IMR-90 (cell line): ENCODE results near the gene ARHGEF4. TPM values are rescaled to one million over a fixed set of nuclear protein-coding genes. Genes with fewer than 3 reads are reported as not detected.

ENCODE experiments used
- ATAC-seq: fragments of 200-7000 bp; cut with Tn5 transposase; 2 replicates; pipeline ENCODE4 v1.9.1; 2020; ENCODE audit warnings: low read depth, mild to moderate bottlenecking, moderate library complexity
- BruUV-seq: library from RNA; stranded (reverse); fragments of 400-500 nt; replicated peaks from 2 replicates; lab custom pipeline; 2021; lab: Mats Ljungman, UMichigan
- CTCF ChIA-PET: fragments of 300-600 bp; formaldehyde crosslinking; extraction: SDS; loops from one replicate; lab custom pipeline; 2021; ENCODE audit warnings: antibody characterized with exemption; lab: Yijun Ruan, JAX
- POLR2A ChIA-PET: fragments of 300-600 bp; sonication (Branson Sonifier 250); formaldehyde crosslinking; loops from one replicate; lab custom pipeline; 2022; ENCODE audit warnings: antibody characterized with exemption; ENCODE audit not compliant: unreplicated experiment; lab: Charles Lee
- DNase-seq: peaks from one replicate; pipeline ENCODE4 v3.0.0; 2013
- H2AFZ ChIP-seq: replicated peaks from 2 replicates; pipeline ENCODE3; 2013; ENCODE audit warnings: low read length, mild to moderate bottlenecking; ENCODE audit not compliant: poor library complexity
- H2AK5ac ChIP-seq: 2 replicates; pipeline ENCODE4 v1.6.1; 2013; ENCODE audit warnings: low read depth, low read length, inconsistent platforms
- H2AK9ac ChIP-seq: replicated peaks from 2 replicates; pipeline ENCODE3; 2013; ENCODE audit warnings: mild to moderate bottlenecking, low read depth, low read length, moderate library complexity; ENCODE audit not compliant: poor library complexity
- H2BK120ac ChIP-seq: 2 replicates; pipeline ENCODE4 v1.6.1; 2013; ENCODE audit warnings: low read depth, low read length, inconsistent platforms
- H2BK15ac ChIP-seq: 3 replicates; pipeline ENCODE4 v1.6.1; 2013; ENCODE audit warnings: low read depth, low read length, inconsistent platforms
- H2BK20ac ChIP-seq: 2 replicates; pipeline ENCODE4 v1.6.1; 2013; ENCODE audit warnings: low read depth, mild to moderate bottlenecking, inconsistent platforms, low read length, moderate library complexity
- H2BK5ac ChIP-seq: 2 replicates; pipeline ENCODE4 v1.6.1; 2013; ENCODE audit warnings: mild to moderate bottlenecking, low read depth, low read length, inconsistent platforms; ENCODE audit not compliant: poor library complexity, severe bottlenecking
- H3K14ac ChIP-seq: replicated peaks from 2 replicates; pipeline ENCODE4 v1.6.1; 2013; ENCODE audit warnings: low read depth, low read length, inconsistent platforms
- H3K18ac ChIP-seq: 2 replicates; pipeline ENCODE4 v1.6.1; 2013; ENCODE audit warnings: low read depth, low read length, control low read depth
- H3K23ac ChIP-seq: 2 replicates; pipeline ENCODE4 v1.6.1; 2013; ENCODE audit warnings: low read depth, low read length, inconsistent platforms
- H3K27ac ChIP-seq: 2 replicates; pipeline ENCODE4 v1.5.1; 2013; ENCODE audit warnings: mild to moderate bottlenecking, control low read depth, low read length; ENCODE audit not compliant: insufficient read depth
- H3K27me3 ChIP-seq: 2 replicates; pipeline ENCODE4 v1.6.1; 2013; ENCODE audit warnings: low read length; ENCODE audit not compliant: control insufficient read depth, insufficient read depth
- H3K36me3 ChIP-seq: 2 replicates; pipeline ENCODE4 v1.6.1; 2013; ENCODE audit warnings: low read length, mixed read lengths; ENCODE audit not compliant: control insufficient read depth, insufficient read depth
- H3K4ac ChIP-seq: 2 replicates; pipeline ENCODE4 v1.6.1; 2013; ENCODE audit warnings: low read depth, low read length, inconsistent platforms
- H3K4me1 ChIP-seq: 2 replicates; pipeline ENCODE4 v1.6.1; 2013; ENCODE audit warnings: low read length, mixed read lengths; ENCODE audit not compliant: control insufficient read depth, insufficient read depth
- H3K4me2 ChIP-seq: 2 replicates; pipeline ENCODE4 v1.6.1; 2013; ENCODE audit warnings: low read depth, mild to moderate bottlenecking, control low read depth, low read length, moderate library complexity
- H3K4me3 ChIP-seq: 2 replicates; pipeline ENCODE4 v1.5.1; 2013; ENCODE audit warnings: low read depth, mild to moderate bottlenecking, control low read depth, low read length, moderate library complexity; ENCODE audit not compliant: insufficient read depth
- H3K56ac ChIP-seq: 2 replicates; pipeline ENCODE4 v1.6.1; 2013; ENCODE audit warnings: low read length, inconsistent platforms; ENCODE audit not compliant: insufficient read depth; ENCODE audit errors: extremely low read depth
- H3K79me1 ChIP-seq, 2 experiments: 2 replicates each; pipeline ENCODE4 v1.6.1; 2013; ENCODE audit warnings: low read length in 2 of 2, inconsistent platforms in 1 of 2, low read depth in 1 of 2
- H3K9ac ChIP-seq: 2 replicates; pipeline ENCODE4 v1.6.1; 2013; ENCODE audit warnings: low read depth, low read length, control low read depth
- H3K9me1 ChIP-seq: 2 replicates; pipeline ENCODE4 v1.6.1; 2013; ENCODE audit warnings: low read length, inconsistent platforms; ENCODE audit not compliant: insufficient read depth
- H3K9me3 ChIP-seq: 2 replicates; pipeline ENCODE4 v1.6.1; 2013; ENCODE audit warnings: low read length; ENCODE audit not compliant: control insufficient read depth, insufficient read depth
- H4K20me1 ChIP-seq: 2 replicates; pipeline ENCODE4 v1.6.1; 2013; ENCODE audit warnings: low read length, inconsistent platforms; ENCODE audit not compliant: insufficient read depth
- H4K5ac ChIP-seq: 2 replicates; pipeline ENCODE4 v1.6.1; 2013; ENCODE audit warnings: mild to moderate bottlenecking, low read depth, low read length, control low read depth
- H4K8ac ChIP-seq, 2 experiments: 2 replicates each; pipeline ENCODE4 v1.6.1; 2013; ENCODE audit warnings: low read depth in 2 of 2, low read length in 2 of 2, control low read depth in 1 of 2, inconsistent platforms in 1 of 2
- H4K91ac ChIP-seq: 2 replicates; pipeline ENCODE4 v1.6.1; 2013; ENCODE audit warnings: low read depth, low read length, inconsistent platforms; ENCODE audit not compliant: insufficient read depth
- CTCF ChIP-seq: conservative IDR thresholded peaks from 2 replicates; pipeline ENCODE4 v1.5.1; 2012; ENCODE audit warnings: mild to moderate bottlenecking, low read depth, low read length, improper control_type of control experiment
- FOS ChIP-seq: fragments of 150-350 bp; IDR thresholded peaks from 2 replicates; pipeline ENCODE4 v1.6.1; 2016; ENCODE audit warnings: low read depth, low read length
- RAD21 ChIP-seq: IDR thresholded peaks from 2 replicates; pipeline ENCODE4 v1.6.1; 2012; ENCODE audit warnings: low read length, improper control_type of control experiment
- WGBS, 2 experiments: methylation state at CpG; one replicate each; pipeline versions ENCODE4 v1.1.5 to v1.1.7; 2013; ENCODE audit warnings: missing lambda C conversion rate in 2 of 2; ENCODE audit not compliant: insufficient read length in 1 of 2; ENCODE audit errors: extremely low coverage in 2 of 2; 5-methylcytosine and 5-hydroxymethylcytosine counted together
- dilution Hi-C: fragments of 300-500 bp; cut with HindIII; formaldehyde crosslinking; loops from one replicate; pipeline ENCODE4 v1.14.3; 2018; ENCODE audit warnings: low sequenced_read_pairs; ENCODE audit not compliant: unreplicated experiment
- in situ Hi-C: fragments of 300-500 bp; cut with MboI; formaldehyde crosslinking; loops from 3 replicates; pipeline ENCODE4 v1.14.3; 2019; ENCODE audit warnings: low sequenced_read_pairs, inconsistent platforms, mixed read lengths
- intact Hi-C: fragments of 100-400 bp; cut with micrococcal nuclease; formaldehyde crosslinking; loops from 2 replicates; pipeline ENCODE4 v1.10.0; 2022
- polyA plus RNA-seq, 3 experiments: library from polyadenylated mRNA; depleted of rRNA; stranded (reverse); fragments of >200 nt; gene quantifications; 2 replicates each; pipeline ENCODE4 v1.2.3, GENCODE V29; 2012; ENCODE audit warnings: low replicate concordance in 1 of 3
- total RNA-seq: library from RNA; depleted of rRNA; stranded (reverse); fragments of >200 nt; gene quantifications from 2 replicates; pipeline ENCODE4 v1.2.3, GENCODE V29; 2012

ARHGEF4 gene
- total and polyA plus RNA-seq, 2 of the 4 experiments (the other 2 are of a cell fraction), result 2.7 to 5.0 TPM

GRCh38 chr2:131077182-131077846, 240.6 kb downstream of the ARHGEF4 start:
- peaks cover 31 to 71% of the 10 kb centered on the region in 2 experiments for H3K79me1 ChIP-seq
- H3K9ac ChIP-seq, result no peak overlapping the region
- H4K91ac ChIP-seq, result no peak overlapping the region
- no peak overlapping the region for H2BK120ac ChIP-seq
- WGBS, 2 experiments, result no CpG with 5 or more reads among the region's 11 CpGs
- H2AK5ac ChIP-seq, result no peak overlapping the region
- H3K4me2 ChIP-seq, result no peak overlapping the region
- ChIA-PET POLR2A (interaction anchor here (0.6 kb wide), 1 partner anchor 11 kb away, joined by 3 read pairs; no protein-coding TSS in a partner anchor), CTCF (interaction anchor here (0.6 to 1.1 kb wide), 2 partner anchors 15 to 346 kb away, joined by 3 to 4 read pairs; no protein-coding TSS in a partner anchor)
- H3K4me1 ChIP-seq, result peaks cover 3% of the 10 kb centered on the region; the same call in 1 of the 2 replicates
- no peaks in the 10 kb centered on the region for H3K27me3 ChIP-seq
- H3K4ac ChIP-seq, result no peak overlapping the region
- H2BK5ac ChIP-seq, result no peak overlapping the region
- in situ Hi-C loops (no loop called here), intact Hi-C loops (no loop called here), dilution Hi-C loops (no loop called here)
- no TSS peak for BruUV-seq
- H3K9me1 ChIP-seq, result peaks cover 18% of the 10 kb centered on the region
- 0 out of 2 replicates have a peak overlapping the region, but pooled peaks have one; percentile 3 for H3K23ac ChIP-seq
- H3K56ac ChIP-seq, result no peak overlapping the region
- no peak overlapping the region for H2BK20ac ChIP-seq
- peaks cover 53% of the 10 kb centered on the region for H3K36me3 ChIP-seq
- H3K27ac ChIP-seq, result no peak overlapping the region
- no peak overlapping the region for H4K8ac ChIP-seq
- H3K4me3 ChIP-seq, result no peak overlapping the region
- H4K5ac ChIP-seq, result no peak overlapping the region
- H2BK15ac ChIP-seq, result no peak overlapping the region
- no peak overlapping the region for H3K18ac ChIP-seq
- TF ChIP-seq FOS (no peak), RAD21 (no peak), CTCF (no peak)
- DNase-seq, result no peak
- H3K9me3 ChIP-seq, result no peaks in the 10 kb centered on the region
- ATAC-seq, result no peak
- H3K14ac ChIP-seq, result no peak overlapping the region
- H4K20me1 ChIP-seq, result peaks cover 54% of the 10 kb centered on the region
- no peak overlapping the region for H2AK9ac ChIP-seq
- H2AFZ ChIP-seq, result no peak overlapping the region
